ENCODE measurements around the gene ASCL4. TPM values are rescaled to one million over a fixed set of nuclear protein-coding genes. Genes with fewer than 3 reads are reported as not detected.

ASCL4 gene
- total and polyA plus RNA-seq, 9 donors = not detected

GRCh38 chr12:107788281-107788680 lies 13.8 kb downstream of the ASCL4 start:
- H3K9me3 ChIP-seq = no peaks in the 10 kb centered on the region
- no peaks in the 10 kb centered on the region for H3K27me3 ChIP-seq
- intact Hi-C loops (cut with DNase I) = no loop called here
- no peaks in the 10 kb centered on the region for H3K36me3 ChIP-seq
- no peak for DNase-seq
- H3K4me1 ChIP-seq (ENCODE audit: insufficient read depth) = no peaks in the 10 kb centered on the region
- no peak overlapping the region for H3K27ac ChIP-seq
- WGBS, 3 donors = 80 to 91% (median 82%) methylated on average over 2 of the region's 2 CpGs
- no peak for TF ChIP-seq EP300 (IDR thresholded peaks at IDR 0.05)
- no peak for TF ChIP-seq POLR2A (IDR thresholded peaks at IDR 0.05)
- TF ChIP-seq CTCF (IDR thresholded peaks at IDR 0.05) = no peak
- no peak overlapping the region for H3K4me3 ChIP-seq

- H3K9me3 ChIP-seq = no peaks in the 10 kb centered on the region
- TF ChIP-seq CTCF (IDR thresholded peaks at IDR 0.05) (no peak), POLR2A (IDR thresholded peaks at IDR 0.05) (no peak), EP300 (IDR thresholded peaks at IDR 0.05) (no peak)
- intact Hi-C loops (cut with DNase I) = no loop called here
- no peaks in the 10 kb centered on the region for H3K4me1 ChIP-seq (ENCODE audit: insufficient read depth)
- WGBS, 3 donors = 76 to 79% (median 79%) methylated on average over 17 of the region's 17 CpGs
- H3K4me3 ChIP-seq = no peak overlapping the region
- no peaks in the 10 kb centered on the region for H3K27me3 ChIP-seq
- DNase-seq = no peak
- H3K36me3 ChIP-seq = no peaks in the 10 kb centered on the region
- H3K27ac ChIP-seq = no peak overlapping the region
These were observed 14.4 kb downstream of the ASCL4 start for GRCh38 chr12:107788690-107789458.

- Histone ChIP-seq H3K27me3 (no peaks in the 10 kb centered on the region), H3K36me3 (no peaks in the 10 kb centered on the region), H3K4me1 (ENCODE audit: insufficient read depth) (no peaks in the 10 kb centered on the region), H3K9me3 (no peaks in the 10 kb centered on the region), H3K4me3 (no peak overlapping the region), H3K27ac (no peak overlapping the region)
- no peak for TF ChIP-seq EP300 (IDR thresholded peaks at IDR 0.05)
- no peak for TF ChIP-seq POLR2A (IDR thresholded peaks at IDR 0.05)
- no peak for TF ChIP-seq CTCF (IDR thresholded peaks at IDR 0.05)
- DNase-seq = no peak
- intact Hi-C loops (cut with DNase I) = no loop called here
- WGBS, 3 donors = 61 to 75% (median 62%) methylated on average over 1 of the region's 1 CpG
These were observed 17.1 kb downstream of the ASCL4 start for GRCh38 chr12:107791465-107792089.

- Histone ChIP-seq H3K4me3 (no peak overlapping the region), H3K27me3 (no peaks in the 10 kb centered on the region), H3K9me3 (no peaks in the 10 kb centered on the region), H3K4me1 (ENCODE audit: insufficient read depth) (no peaks in the 10 kb centered on the region), H3K36me3 (no peaks in the 10 kb centered on the region), H3K27ac (no peak overlapping the region)
- no peak for TF ChIP-seq POLR2A (IDR thresholded peaks at IDR 0.05)
- intact Hi-C loops (cut with DNase I) = no loop called here
- DNase-seq = no peak
- 54 to 73% (median 72%) methylated on average over 3 of the region's 3 CpGs for WGBS, 3 donors
These were observed 19.9 kb downstream of the ASCL4 start for GRCh38 chr12:107794451-107794850.

GRCh38 chr12:107798580-107798979 lies 24.1 kb downstream of the ASCL4 start:
- no peak overlapping the region for H3K4me3 ChIP-seq
- DNase-seq = no peak
- no peaks in the 10 kb centered on the region for H3K9me3 ChIP-seq
- TF ChIP-seq CTCF (IDR thresholded peaks at IDR 0.05) = no peak
- no peak for TF ChIP-seq POLR2A (IDR thresholded peaks at IDR 0.05)
- no peak for TF ChIP-seq EP300 (IDR thresholded peaks at IDR 0.05)
- no peak overlapping the region for H3K27ac ChIP-seq
- H3K27me3 ChIP-seq = no peaks in the 10 kb centered on the region
- no peaks in the 10 kb centered on the region for H3K4me1 ChIP-seq (ENCODE audit: insufficient read depth)
- intact Hi-C loops (cut with DNase I) = no loop called here
- WGBS, 3 donors = 60 to 66% (median 62%) methylated on average over 3 of the region's 3 CpGs
- H3K36me3 ChIP-seq = no peaks in the 10 kb centered on the region

Data from ovary (tissue), 9 donors.